Motor neuron (in vitro differentiated cells): ENCODE data around the gene FURIN. TPM values are rescaled to one million over a fixed set of nuclear protein-coding genes. Genes with fewer than 3 reads are reported as not detected.
"Not testable (repeated sequence)": the region's sequence is repeated elsewhere in the genome, so short reads cannot be mapped to it uniquely, and the experiment has no call there.

Experiments used
- ATAC-seq, 8 experiments: fragments of 200-7000 bp; cut with Tn5 transposase; replicated peaks in 6 of 8; 2 replicates each; pipeline ENCODE4 v1.8.0; 2021; ENCODE audit warnings: mild to moderate bottlenecking in 8 of 8, moderate library complexity in 8 of 8
- H3K27ac ChIP-seq, 2 donors: fragments of 250-450 bp; sonication (Bioruptor Pico); 2 replicates each; pipeline ENCODE4 v1.9.0; 2021; ENCODE audit warnings: antibody characterized with exemption in 2 of 2, mild to moderate bottlenecking in 2 of 2, moderate library complexity in 1 of 2
- H3K4me1 ChIP-seq, 2 donors: fragments of 250-450 bp; sonication (Bioruptor Pico); replicated peaks in 1 of 2; 2 replicates each; pipeline ENCODE4 v1.6.1; 2021; ENCODE audit warnings: antibody characterized with exemption in 2 of 2, mild to moderate bottlenecking in 2 of 2, moderate library complexity in 1 of 2
- H3K4me3 ChIP-seq, 5 donors: fragments of 250-450 bp; sonication (Bioruptor Pico); 2 replicates each; pipeline ENCODE4 v1.9.0; 2021; ENCODE audit warnings: antibody characterized with exemption in 5 of 5, mild to moderate bottlenecking in 5 of 5, moderate library complexity in 4 of 5
- WGBS, 10 experiments: fragments of 450-650 bp; shearing (Covaris generic); methylation state at CpG; one replicate each; pipeline ENCODE4 v1.0.0; 2022; 5-methylcytosine and 5-hydroxymethylcytosine counted together
- in situ Hi-C, 9 experiments: fragments of 400-800 bp; cut with MboI; loops; one replicate each; pipeline ENCODE4 v1.15.0; 2021; ENCODE audit warnings: low sequenced_read_pairs in 9 of 9, low pct_unique_long_range_greater_than_20kb in 2 of 9; ENCODE audit not compliant: unreplicated experiment in 9 of 9
- total RNA-seq, 8 experiments: library from RNA; unstranded; fragments of 300-600 nt; gene quantifications; 2 replicates each; pipeline versions ENCODE4 v1.2.3 to v1.2.4, GENCODE V29; 2022

The FURIN gene
- total RNA-seq, 8 experiments from 2014 or later = 4.6 to 32.3 (median 14.7) TPM

GRCh38 chr15:90834626-90835025, 33.8 kb upstream of the FURIN start:
- in situ Hi-C loops = no loop called here
- ATAC-seq = no peak
- H3K4me1 ChIP-seq = peaks cover 2 to 5% of the 10 kb centered on the region in 2 donors

GRCh38 chr15:90836296-90836871, 32.0 kb upstream of the FURIN start:
- peak in 4 of 8 experiments; percentile 22 to 50 (median 40) for ATAC-seq
- Histone ChIP-seq H3K4me1 (peaks cover 2 to 8% of the 10 kb centered on the region in 2 donors), H3K27ac (no peak overlapping the region), H3K4me3 (no peak overlapping the region)
- 8 to 100% (median 80%) methylated on average over 1 to 3 of the region's 7 CpGs; no CpG with 5 or more reads in 3 of the 10 experiments for WGBS, 10 experiments
- in situ Hi-C loops = no loop called here

More at GRCh38 chr15:90834626-90835025, 33.8 kb upstream of the FURIN start:
- Histone ChIP-seq H3K27ac (no peak overlapping the region), H3K4me3 (no peak overlapping the region)
- WGBS, 10 experiments = 0 to 100% (median 56%) methylated on average over 1 to 5 of the region's 5 CpGs; no CpG with 5 or more reads in 3 of the 10 experiments

GRCh38 chr15:90837094-90837493, 31.3 kb upstream of the FURIN start:
- ATAC-seq = no peak
- in situ Hi-C loops = no loop called here
- Histone ChIP-seq H3K4me3 (no peak overlapping the region), H3K4me1 (peaks cover 2 to 8% of the 10 kb centered on the region in 2 donors), H3K27ac (no peak overlapping the region)
- WGBS, 10 experiments = 80 to 100% (median 83%) methylated on average over 1 to 5 of the region's 11 CpGs; no CpG with 5 or more reads in 3 of the 10 experiments

- WGBS, 10 experiments = 80% methylated on average over 2 of the region's 15 CpGs; no CpG with 5 or more reads in 8 of the 10 experiments
- H3K27ac ChIP-seq = no peak overlapping the region
- ATAC-seq = no peak
- in situ Hi-C loops = no loop called here
- H3K4me3 ChIP-seq = no peak overlapping the region
- peaks cover 2 to 8% of the 10 kb centered on the region in 2 donors for H3K4me1 ChIP-seq
Observed at GRCh38 chr15:90838139-90838538, 30.2 kb upstream of the FURIN start.

GRCh38 chr15:90838544-90838943, 29.8 kb upstream of the FURIN start:
- Histone ChIP-seq H3K4me1 (peaks cover 2 to 8% of the 10 kb centered on the region in 2 donors), H3K27ac (no peak overlapping the region), H3K4me3 (no peak overlapping the region)
- no peak for ATAC-seq
- WGBS, 10 experiments = 45 to 100% (median 100%) methylated on average over 1 to 4 of the region's 15 CpGs; no CpG with 5 or more reads in 3 of the 10 experiments
- in situ Hi-C loops = no loop called here

GRCh38 chr15:90839187-90840071, 29.0 kb upstream of the FURIN start:
- no peak overlapping the region for H3K4me3 ChIP-seq
- 17 to 89% (median 36%) methylated on average over 2 to 4 of the region's 19 CpGs; no CpG with 5 or more reads in 4 of the 10 experiments for WGBS, 10 experiments
- H3K4me1 ChIP-seq = peaks cover 2 to 8% of the 10 kb centered on the region in 2 donors
- peak in 5 of 8 experiments; percentile 84 to 94 (median 93) for ATAC-seq
- H3K27ac ChIP-seq = no peak overlapping the region
- in situ Hi-C loops = no loop called here

GRCh38 chr15:90840157-90840855, 28.1 kb upstream of the FURIN start:
- in situ Hi-C loops = no loop called here
- no peak for ATAC-seq
- peaks cover 2 to 8% of the 10 kb centered on the region in 2 donors for H3K4me1 ChIP-seq
- no peak overlapping the region for H3K27ac ChIP-seq
- 89 to 100% (median 100%) methylated on average over 1 to 10 of the region's 18 CpGs; no CpG with 5 or more reads in 1 of the 10 experiments for WGBS, 10 experiments
- no peak overlapping the region for H3K4me3 ChIP-seq

- in situ Hi-C loops = no loop called here
- peak in 1 of 8 experiments; percentile 3 for ATAC-seq
- H3K27ac ChIP-seq = no peak overlapping the region
- peaks cover 2 to 8% of the 10 kb centered on the region in 2 donors for H3K4me1 ChIP-seq
- no peak overlapping the region for H3K4me3 ChIP-seq
- WGBS, 10 experiments = 87 to 100% (median 89%) methylated on average over 1 to 8 of the region's 8 CpGs; no CpG with 5 or more reads in 5 of the 10 experiments
Observed at GRCh38 chr15:90840954-90841353, 27.4 kb upstream of the FURIN start.

- 40 to 93% (median 80%) methylated on average over 1 to 2 of the region's 5 CpGs; no CpG with 5 or more reads in 5 of the 10 experiments for WGBS, 10 experiments
- peak in 4 of 8 experiments; percentile 1 to 17 (median 12) for ATAC-seq
- Histone ChIP-seq H3K4me1 (peaks cover 0 to 2% of the 10 kb centered on the region in 2 donors), H3K27ac (peak overlapping the region in 1 of 2 donors; percentile 27), H3K4me3 (no peak overlapping the region)
- in situ Hi-C loops = no loop called here
Observed at GRCh38 chr15:90844696-90845095, 23.7 kb upstream of the FURIN start.

GRCh38 chr15:90845201-90845949, 23.0 kb upstream of the FURIN start:
- Histone ChIP-seq H3K4me3 (no peak overlapping the region), H3K27ac (peak overlapping the region in 1 of 2 donors; percentile 68), H3K4me1 (no peaks in the 10 kb centered on the region)
- in situ Hi-C loops = no loop called here
- peak; percentile 44 to 97 (median 95) for ATAC-seq
- 30 to 100% (median 62%) methylated on average over 1 to 6 of the region's 9 CpGs; no CpG with 5 or more reads in 4 of the 10 experiments for WGBS, 10 experiments

- H3K4me1 ChIP-seq, H3K27ac ChIP-seq, H3K4me3 ChIP-seq, ATAC-seq, in situ Hi-C loops: not testable (repeated sequence)
- WGBS, 10 experiments = 56 to 100% (median 80%) methylated on average over 1 of the region's 1 CpG; no CpG with 5 or more reads in 5 of the 10 experiments
Observed at GRCh38 chr15:90849424-90849823, 19.0 kb upstream of the FURIN start.

- Histone ChIP-seq H3K27ac (no peak overlapping the region), H3K4me1 (no peaks in the 10 kb centered on the region), H3K4me3 (no peak overlapping the region)
- in situ Hi-C loops = loop anchor here in 1 of 9 experiments (25.0 kb wide), 1 partner anchor 189 kb away; no protein-coding TSS in a partner anchor
- WGBS, 10 experiments = 50 to 100% (median 84%) methylated on average over 1 to 5 of the region's 6 CpGs; no CpG with 5 or more reads in 5 of the 10 experiments
- no peak for ATAC-seq
Observed at GRCh38 chr15:90851114-90851513, 17.3 kb upstream of the FURIN start.
